ENCODE data around the gene RBKS. TPM values are rescaled to one million over a fixed set of nuclear protein-coding genes. Genes with fewer than 3 reads are reported as not detected.

The RBKS gene
- total RNA-seq, 2 donors from 2014 or later: 1.5 TPM

GRCh38 chr2:27847333-27847732, 42.9 kb downstream of the RBKS start:
- intact Hi-C loops (cut with DNase I): no loop called here
- DNase-seq (ENCODE audit: low spot score): no peak

- DNase-seq (ENCODE audit: low spot score): no peak
- intact Hi-C loops (cut with DNase I): no loop called here
Measured at GRCh38 chr2:27844821-27845255, 45.3 kb downstream of the RBKS start.

GRCh38 chr2:27843992-27844391, 46.2 kb downstream of the RBKS start:
- intact Hi-C loops (cut with DNase I): no loop called here

GRCh38 chr2:27842894-27843293, 47.3 kb downstream of the RBKS start:
- intact Hi-C loops (cut with DNase I): no loop called here
- DNase-seq (ENCODE audit: low spot score): no peak

More at GRCh38 chr2:27843992-27844391, 46.2 kb downstream of the RBKS start:
- no peak for DNase-seq (ENCODE audit: low spot score)

GRCh38 chr2:27839022-27839618, 51.1 kb downstream of the RBKS start:
- intact Hi-C loops (cut with DNase I): no loop called here
- DNase-seq (ENCODE audit: low spot score): no peak

GRCh38 chr2:27838502-27838901, 51.7 kb downstream of the RBKS start:
- intact Hi-C loops (cut with DNase I): no loop called here
- DNase-seq (ENCODE audit: low spot score): no peak

- intact Hi-C loops (cut with DNase I): no loop called here
- no peak for DNase-seq (ENCODE audit: low spot score)
Measured at GRCh38 chr2:27833931-27834330, 56.3 kb downstream of the RBKS start.

- intact Hi-C loops (cut with DNase I): no loop called here
Measured at GRCh38 chr2:27832396-27832795, 57.8 kb downstream of the RBKS start.

GRCh38 chr2:27831279-27832050, 58.7 kb downstream of the RBKS start:
- intact Hi-C loops (cut with DNase I): no loop called here
- DNase-seq (ENCODE audit: low spot score): no peak

More at GRCh38 chr2:27832396-27832795, 57.8 kb downstream of the RBKS start:
- DNase-seq (ENCODE audit: low spot score): no peak

GRCh38 chr2:27830656-27831055, 59.5 kb downstream of the RBKS start:
- no peak for DNase-seq (ENCODE audit: low spot score)
- intact Hi-C loops (cut with DNase I): no loop called here

GRCh38 chr2:27829791-27830190, 60.4 kb downstream of the RBKS start:
- intact Hi-C loops (cut with DNase I): no loop called here
- DNase-seq (ENCODE audit: low spot score): no peak

GRCh38 chr2:27828305-27828704, 61.9 kb downstream of the RBKS start:
- no peak for DNase-seq (ENCODE audit: low spot score)
- intact Hi-C loops (cut with DNase I): no loop called here

- no peak for DNase-seq (ENCODE audit: low spot score)
- intact Hi-C loops (cut with DNase I): no loop called here
Measured at GRCh38 chr2:27824401-27824800, 65.8 kb downstream of the RBKS start.

GRCh38 chr2:27823569-27823968, 66.6 kb downstream of the RBKS start:
- no peak for DNase-seq (ENCODE audit: low spot score)
- intact Hi-C loops (cut with DNase I): no loop called here

- no peak for DNase-seq (ENCODE audit: low spot score)
- intact Hi-C loops (cut with DNase I): no loop called here
Measured at GRCh38 chr2:27823135-27823534, 67.1 kb downstream of the RBKS start.

- no peak for DNase-seq (ENCODE audit: low spot score)
- intact Hi-C loops (cut with DNase I): no loop called here
Measured at GRCh38 chr2:27822049-27822448, 68.1 kb downstream of the RBKS start.

- DNase-seq (ENCODE audit: low spot score): no peak
- intact Hi-C loops (cut with DNase I): no loop called here
Measured at GRCh38 chr2:27815860-27816438, 74.2 kb downstream of the RBKS start.

- intact Hi-C loops (cut with DNase I): no loop called here
- no peak for DNase-seq (ENCODE audit: low spot score)
Measured at GRCh38 chr2:27814758-27815157, 75.4 kb downstream of the RBKS start.

- no peak for DNase-seq (ENCODE audit: low spot score)
- intact Hi-C loops (cut with DNase I): no loop called here
Measured at GRCh38 chr2:27811768-27812167, 78.4 kb downstream of the RBKS start.

GRCh38 chr2:27810455-27810854, 79.7 kb downstream of the RBKS start:
- DNase-seq (ENCODE audit: low spot score): no peak
- intact Hi-C loops (cut with DNase I): no loop called here

Data from posterior vena cava (tissue), 2 donors.